Measurements from ENCODE around the gene TUBA1B. TPM values are rescaled to one million over a fixed set of nuclear protein-coding genes. Genes with fewer than 3 reads are reported as not detected.
"Not testable (repeated sequence)": the region's sequence is repeated elsewhere in the genome, so short reads cannot be mapped to it uniquely, and the experiment has no call there.

Gene TUBA1B
- total and polyA plus RNA-seq, 2 donors from 2014 or later = 533 to 537 TPM

- Histone ChIP-seq H3K9ac (ENCODE audit: low read length in 3 of 3) (peak overlapping the region; percentile 97 to 100 (median 99)), H3K9me3 (ENCODE audit: control insufficient read depth in 2 of 3, insufficient read depth in 1 of 3, low read length in 3 of 3) (no peaks in the 10 kb centered on the region), H3K27me3 (ENCODE audit: control insufficient read depth, insufficient read depth, low read length) (no peaks in the 10 kb centered on the region), H3K27ac (ENCODE audit: low read depth in 2 of 2, low read length in 2 of 2) (peak overlapping the region; percentile 99 to 100), H3K4me1 (ENCODE audit: control insufficient read depth in 2 of 3, insufficient read depth in 2 of 3, low read depth in 1 of 3, low read length in 3 of 3) (peaks cover 0 to 18% (median 5%) of the 10 kb centered on the region in 3 donors), H3K36me3 (ENCODE audit: control insufficient read depth in 2 of 3, insufficient read depth in 3 of 3, low read length in 3 of 3) (peaks cover 10 to 27% (median 11%) of the 10 kb centered on the region in 3 donors), H3K4me3 (ENCODE audit: low read length in 3 of 3) (peak overlapping the region; percentile 94 to 99 (median 96))
- intact Hi-C loops (cut with DNase I) = no loop called here
- peak; percentile 81 for TF ChIP-seq CTCF (IDR thresholded peaks at IDR 0.05; ENCODE audit: borderline replicate concordance, extremely low read depth, insufficient read depth)
- FAIRE-seq (no peak), DNase-seq (peak; percentile 91 to 98 (median 97))
Observed at GRCh38 chr12:49130151-49131050, 794 bp downstream of the TUBA1B start.

GRCh38 chr12:49129332-49130150 is 1.7 kb downstream of the TUBA1B start:
- TF ChIP-seq CTCF (IDR thresholded peaks at IDR 0.05; ENCODE audit: borderline replicate concordance, extremely low read depth, insufficient read depth) = no peak
- Histone ChIP-seq H3K36me3 (ENCODE audit: control insufficient read depth in 2 of 3, insufficient read depth in 3 of 3, low read length in 3 of 3) (peaks cover 10 to 27% (median 11%) of the 10 kb centered on the region in 3 donors), H3K9ac (ENCODE audit: low read length in 3 of 3) (peak overlapping the region in 2 of 3 donors; percentile 12 to 38), H3K4me1 (ENCODE audit: control insufficient read depth in 2 of 3, insufficient read depth in 2 of 3, low read depth in 1 of 3, low read length in 3 of 3) (peaks cover 0 to 18% (median 5%) of the 10 kb centered on the region in 3 donors), H3K27ac (ENCODE audit: low read depth in 2 of 2, low read length in 2 of 2) (peak overlapping the region; percentile 99 to 100), H3K9me3 (ENCODE audit: control insufficient read depth in 2 of 3, insufficient read depth in 1 of 3, low read length in 3 of 3) (no peaks in the 10 kb centered on the region), H3K27me3 (ENCODE audit: control insufficient read depth, insufficient read depth, low read length) (no peaks in the 10 kb centered on the region), H3K4me3 (ENCODE audit: low read length in 3 of 3) (peak overlapping the region; percentile 94 to 99 (median 96))
- peak in 1 of 5 donors; percentile 56 for DNase-seq
- intact Hi-C loops (cut with DNase I) = loop anchor here (10.0 kb wide), 1 partner anchor 65 kb away; the partner anchor contains the start of genes KMT2D and RHEBL1
- FAIRE-seq = no peak

- H3K27ac ChIP-seq (ENCODE audit: low read depth in 2 of 2, low read length in 2 of 2); H3K4me3 ChIP-seq (ENCODE audit: low read length in 3 of 3); FAIRE-seq; H3K9ac ChIP-seq (ENCODE audit: low read length in 3 of 3); H3K27me3 ChIP-seq (ENCODE audit: control insufficient read depth, insufficient read depth, low read length); H3K9me3 ChIP-seq (ENCODE audit: control insufficient read depth in 2 of 3, insufficient read depth in 1 of 3, low read length in 3 of 3); DNase-seq: not testable (repeated sequence)
- intact Hi-C loops (cut with DNase I) = loop anchor here (10.0 kb wide), 1 partner anchor 63 kb away; the partner anchor contains the start of genes KMT2D and RHEBL1
- H3K4me1 ChIP-seq (ENCODE audit: control insufficient read depth in 2 of 3, insufficient read depth in 2 of 3, low read depth in 1 of 3, low read length in 3 of 3) = peaks cover 0 to 18% (median 5%) of the 10 kb centered on the region in 3 donors
- H3K36me3 ChIP-seq (ENCODE audit: control insufficient read depth in 2 of 3, insufficient read depth in 3 of 3, low read length in 3 of 3) = peaks cover 10 to 27% (median 11%) of the 10 kb centered on the region in 3 donors
Observed at GRCh38 chr12:49127971-49128370, 3.2 kb downstream of the TUBA1B start.
